ENCODE results near the gene OGDH. TPM values are rescaled to one million over a fixed set of nuclear protein-coding genes. Genes with fewer than 3 reads are reported as not detected.

Gene OGDH
- total RNA-seq, 1 experiment from 2014 or later: 81.6 TPM

- DNase-seq (ENCODE audit: low spot score): no peak
These were observed 11.6 kb downstream of the OGDH start for GRCh38 chr7:44618045-44618444.

- peak; percentile 78 for DNase-seq (ENCODE audit: low spot score)
These were observed 12.3 kb downstream of the OGDH start for GRCh38 chr7:44618753-44619152.

- DNase-seq (ENCODE audit: low spot score): no peak
These were observed 14.8 kb downstream of the OGDH start for GRCh38 chr7:44621034-44621749.

GRCh38 chr7:44621750-44622103 lies 15.3 kb downstream of the OGDH start:
- no peak for DNase-seq (ENCODE audit: low spot score)

GRCh38 chr7:44622342-44623151 lies 16.1 kb downstream of the OGDH start:
- no peak for DNase-seq (ENCODE audit: low spot score)

GRCh38 chr7:44624318-44624717 lies 17.9 kb downstream of the OGDH start:
- DNase-seq (ENCODE audit: low spot score): no peak

GRCh38 chr7:44625526-44626471 lies 19.4 kb downstream of the OGDH start:
- no peak for DNase-seq (ENCODE audit: low spot score)

- DNase-seq (ENCODE audit: low spot score): no peak
These were observed 20.2 kb downstream of the OGDH start for GRCh38 chr7:44626620-44627019.

GRCh38 chr7:44629829-44630522 lies 23.5 kb downstream of the OGDH start:
- DNase-seq (ENCODE audit: low spot score): no peak

GRCh38 chr7:44630792-44631457 lies 24.5 kb downstream of the OGDH start:
- no peak for DNase-seq (ENCODE audit: low spot score)

- no peak for DNase-seq (ENCODE audit: low spot score)
These were observed 25.2 kb downstream of the OGDH start for GRCh38 chr7:44631458-44632115.

- DNase-seq (ENCODE audit: low spot score): no peak
These were observed 25.8 kb downstream of the OGDH start for GRCh38 chr7:44632196-44632595.

GRCh38 chr7:44633254-44634186 lies 27.1 kb downstream of the OGDH start:
- DNase-seq (ENCODE audit: low spot score): no peak

- peak; percentile 76 for DNase-seq (ENCODE audit: low spot score)
These were observed 27.9 kb downstream of the OGDH start for GRCh38 chr7:44634187-44634838.

- DNase-seq (ENCODE audit: low spot score): peak; percentile 25
These were observed 28.6 kb downstream of the OGDH start for GRCh38 chr7:44634839-44635591.

- DNase-seq (ENCODE audit: low spot score): no peak
These were observed 29.7 kb downstream of the OGDH start for GRCh38 chr7:44636041-44636584.

- no peak for DNase-seq (ENCODE audit: low spot score)
These were observed 30.5 kb downstream of the OGDH start for GRCh38 chr7:44636926-44637325.
